Ecto neural progenitor cell (in vitro differentiated cells): ENCODE data around the gene PDLIM7.
"Not testable (repeated sequence)": the region's sequence is repeated elsewhere in the genome, so short reads cannot be mapped to it uniquely, and the experiment has no call there.

ENCODE experiments used
- DNase-seq: peaks from one replicate; pipeline ENCODE4 v3.0.0-alpha.2; 2018; ENCODE audit warnings: low spot score

Gene PDLIM7

DNA sequence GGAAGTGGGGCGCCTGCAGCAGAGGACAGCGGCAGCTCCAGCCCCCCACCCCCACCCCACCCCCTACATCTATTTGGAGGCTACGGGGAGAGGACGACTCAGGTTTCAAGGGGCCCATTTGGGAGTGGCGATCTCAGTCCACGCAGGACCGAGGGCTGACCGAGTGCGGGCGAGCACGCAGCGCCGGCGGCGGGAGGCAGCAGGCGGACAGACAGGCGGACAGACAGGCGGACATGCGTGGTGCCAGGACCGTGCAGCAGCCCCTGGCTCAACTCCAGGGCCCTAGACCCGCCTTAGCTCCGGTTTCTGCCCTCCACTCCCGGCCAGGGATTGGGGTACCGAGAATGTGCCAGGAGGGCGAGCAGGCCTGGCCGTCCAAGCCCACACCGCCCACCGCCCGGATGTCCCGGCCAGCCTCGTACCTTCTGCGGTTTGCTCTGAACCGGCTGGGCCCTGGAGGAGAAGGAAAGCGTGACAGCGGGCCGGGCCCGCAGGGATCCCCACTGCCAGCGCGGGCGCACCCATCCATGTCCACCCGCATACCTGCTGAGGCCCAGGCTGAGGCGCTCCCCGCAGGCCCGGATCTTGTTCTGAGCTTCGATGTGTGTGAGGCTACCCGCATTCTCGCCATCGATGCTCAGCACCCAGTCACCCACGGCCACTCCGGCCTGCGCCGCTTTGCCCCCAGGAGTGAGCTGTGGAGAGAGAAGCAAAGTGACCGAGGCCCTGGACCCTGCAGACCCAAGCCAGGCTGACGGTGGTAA is 5.2 kb downstream of the PDLIM7 start:
- DNase-seq: no peak

DNA sequence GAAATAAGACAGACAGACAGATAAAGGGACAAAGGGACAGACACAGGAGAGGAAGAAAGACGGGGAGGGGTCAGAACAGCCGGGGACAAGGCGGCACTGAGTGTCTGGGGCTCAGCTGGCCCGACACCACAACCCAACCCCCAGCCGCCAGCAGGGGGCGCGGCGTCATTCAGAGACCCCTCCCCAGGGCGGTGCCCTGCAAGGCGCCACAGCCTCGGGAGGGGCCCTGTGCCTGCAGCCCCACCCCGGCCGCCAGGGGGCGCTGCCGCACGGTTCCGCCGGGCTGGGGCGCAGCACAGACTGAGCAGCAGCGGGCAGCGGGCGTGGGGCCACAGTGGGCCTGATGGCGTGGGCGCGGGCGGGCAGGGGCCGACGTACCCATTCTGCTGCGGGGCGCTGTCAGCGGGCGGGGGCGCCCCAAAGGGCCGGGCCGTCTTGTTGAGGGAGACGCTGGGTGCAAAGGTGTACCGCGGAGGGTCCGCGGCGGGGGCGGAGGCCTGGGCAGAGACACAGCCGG is 5.9 kb downstream of the PDLIM7 start:
- DNase-seq: peak; percentile 93

DNA sequence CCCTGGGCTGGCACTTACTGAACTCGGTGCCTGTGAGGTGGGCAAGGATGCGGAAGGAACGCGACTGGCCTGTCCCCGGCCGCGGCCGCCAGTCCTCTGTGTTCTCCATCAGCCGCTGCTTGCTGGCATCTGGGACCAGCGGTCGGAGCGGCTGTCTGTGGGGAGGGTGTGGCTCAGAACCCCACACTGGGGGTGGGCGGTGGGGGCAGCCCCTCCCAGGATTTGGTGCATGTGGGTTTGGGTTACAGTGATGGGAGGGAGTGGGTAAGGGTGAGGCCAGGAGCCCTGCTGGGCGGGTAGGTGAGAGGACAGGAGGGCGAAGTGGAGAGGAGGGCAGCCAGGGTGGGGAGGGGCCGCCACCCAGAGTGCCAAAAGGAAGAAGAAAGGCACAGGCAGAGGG is 6.4 kb downstream of the PDLIM7 start:
- DNase-seq: no peak

- DNase-seq: no peak
Measured at GRCh38 chr5:177490311-177490991, 7.0 kb downstream of the PDLIM7 start.

DNA sequence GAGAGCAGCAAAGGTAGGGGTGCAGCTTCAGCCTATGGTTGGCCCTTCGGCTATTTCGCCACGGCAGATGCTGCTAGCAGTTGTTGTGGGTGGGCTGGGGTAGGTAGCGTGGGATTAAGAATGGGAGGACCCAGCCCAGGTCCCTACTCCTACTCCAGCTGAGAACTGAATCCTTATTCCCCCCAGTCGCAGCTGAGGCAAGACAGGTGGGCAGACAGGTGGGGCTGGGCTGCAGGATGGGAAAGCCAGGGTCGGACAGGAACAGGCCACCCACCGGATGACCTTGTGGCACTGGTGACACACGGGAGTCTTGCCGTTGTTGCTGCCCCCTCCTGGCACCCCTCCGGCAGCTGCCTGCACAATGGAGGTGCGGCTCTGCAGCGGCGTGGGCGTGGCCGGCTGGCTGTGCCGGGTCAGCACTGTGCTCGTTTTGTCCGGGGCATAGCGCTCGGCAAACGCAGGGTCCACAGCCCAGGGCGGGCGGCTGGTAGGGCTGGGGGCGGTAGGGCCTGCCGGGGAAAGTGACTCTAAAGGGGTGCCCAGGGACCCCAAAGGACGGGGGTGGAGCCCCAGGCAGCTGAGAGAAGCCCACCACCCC is 8.2 kb downstream of the PDLIM7 start:
- DNase-seq: no peak

- DNase-seq: no peak
Measured at GRCh38 chr5:177487975-177488374, 9.4 kb downstream of the PDLIM7 start.

GRCh38 chr5:177487144-177487543 is 10.3 kb downstream of the PDLIM7 start:
- no peak for DNase-seq

DNA sequence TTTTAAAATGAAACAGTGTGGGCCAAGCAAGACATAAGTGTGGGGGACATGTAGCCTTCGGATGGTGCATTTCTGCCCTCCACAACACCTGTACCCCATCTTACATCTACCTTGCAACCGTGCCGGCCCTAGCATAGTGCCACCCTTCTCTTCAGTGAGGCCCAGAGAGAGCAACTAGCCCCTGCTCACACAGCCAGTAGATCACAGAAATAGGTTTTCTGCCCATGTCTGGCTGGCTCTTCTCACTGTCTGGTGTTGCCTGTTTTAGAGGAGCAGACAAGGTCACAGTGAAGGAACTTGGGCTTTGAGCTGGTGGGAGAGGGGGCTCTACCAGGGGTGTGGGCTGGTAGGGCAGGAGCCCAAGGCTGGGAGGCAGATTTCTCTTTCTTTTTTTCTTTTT is 11.1 kb downstream of the PDLIM7 start:
- DNase-seq: no peak

- DNase-seq: not testable (repeated sequence)
Measured at GRCh38 chr5:177485753-177486152, 11.7 kb downstream of the PDLIM7 start.

DNA sequence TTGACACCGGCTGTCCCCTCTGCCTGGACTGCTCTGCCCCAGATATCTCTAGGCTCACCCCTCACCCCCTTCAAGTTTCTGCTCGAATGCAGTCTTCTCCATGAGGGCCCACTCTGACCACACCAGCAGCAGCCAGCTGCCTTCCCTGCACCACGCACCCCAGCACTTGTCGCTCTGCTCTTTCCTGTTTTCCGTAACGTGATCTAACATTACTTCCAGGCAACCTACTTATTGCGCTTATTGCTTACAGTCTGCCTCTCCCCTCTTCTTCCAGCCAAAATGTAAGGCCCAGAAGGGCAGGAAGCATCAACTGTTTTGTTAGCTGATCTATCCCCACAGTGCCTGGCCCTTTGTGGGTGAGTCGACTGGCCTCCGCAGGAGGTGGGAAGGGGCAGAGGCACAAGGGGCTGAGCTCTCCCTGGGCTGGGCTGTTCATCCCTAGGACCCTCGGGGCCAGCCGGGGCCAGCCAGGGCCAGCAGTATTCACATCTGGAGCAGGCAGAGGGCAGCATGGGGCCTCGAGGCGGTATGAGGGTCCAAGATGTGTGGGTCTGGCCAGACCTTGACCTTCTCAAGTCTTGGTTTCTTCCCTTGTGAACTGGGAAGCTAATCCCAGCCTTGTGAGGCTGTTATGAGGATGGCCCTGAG is 12.4 kb downstream of the PDLIM7 start:
- DNase-seq: no peak

DNA sequence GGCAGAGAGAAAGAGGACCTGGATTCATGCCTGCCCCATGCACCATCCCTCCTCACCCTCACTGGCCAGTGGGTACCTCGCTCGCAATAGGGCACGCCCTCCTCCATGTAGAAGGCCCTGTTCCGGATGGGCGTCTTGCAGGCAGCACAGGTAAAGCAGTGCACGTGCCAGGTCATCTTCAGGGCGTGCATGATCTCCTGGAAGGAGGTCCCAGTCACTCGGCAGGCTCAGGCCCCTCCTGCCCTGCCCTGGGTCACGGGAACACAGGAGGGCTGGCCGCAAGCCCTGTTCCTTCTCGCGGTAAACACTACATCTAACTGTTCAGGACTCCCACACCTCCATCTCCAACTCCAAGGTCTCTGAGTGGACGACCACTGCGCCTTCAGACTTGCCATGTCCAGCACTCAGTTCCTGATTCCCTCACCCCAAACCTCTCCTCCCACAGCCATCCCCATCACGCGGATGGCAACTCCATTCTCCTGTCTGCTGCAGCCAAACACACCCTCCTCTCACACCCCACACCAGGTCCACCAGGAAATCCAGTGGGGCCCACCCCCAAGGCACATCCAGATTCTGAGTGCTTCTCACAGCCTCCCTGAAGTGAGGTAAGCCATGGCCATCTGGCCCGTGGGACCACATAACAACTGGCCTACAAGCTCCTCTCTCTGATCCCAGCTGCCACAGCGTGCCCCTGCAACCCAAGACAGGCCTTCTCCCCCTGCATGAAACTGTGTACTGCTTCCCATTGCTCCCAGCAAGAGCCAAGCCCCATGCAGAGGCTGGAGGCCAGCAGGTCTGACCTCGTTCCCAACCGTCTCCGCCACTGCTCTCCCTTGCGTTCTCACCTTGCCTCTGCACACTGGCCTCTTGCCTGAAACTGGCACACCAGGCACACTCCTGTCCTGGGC is 13.2 kb downstream of the PDLIM7 start:
- DNase-seq: no peak

- DNase-seq: no peak
Measured at GRCh38 chr5:177483042-177483441, 14.4 kb downstream of the PDLIM7 start.

DNA sequence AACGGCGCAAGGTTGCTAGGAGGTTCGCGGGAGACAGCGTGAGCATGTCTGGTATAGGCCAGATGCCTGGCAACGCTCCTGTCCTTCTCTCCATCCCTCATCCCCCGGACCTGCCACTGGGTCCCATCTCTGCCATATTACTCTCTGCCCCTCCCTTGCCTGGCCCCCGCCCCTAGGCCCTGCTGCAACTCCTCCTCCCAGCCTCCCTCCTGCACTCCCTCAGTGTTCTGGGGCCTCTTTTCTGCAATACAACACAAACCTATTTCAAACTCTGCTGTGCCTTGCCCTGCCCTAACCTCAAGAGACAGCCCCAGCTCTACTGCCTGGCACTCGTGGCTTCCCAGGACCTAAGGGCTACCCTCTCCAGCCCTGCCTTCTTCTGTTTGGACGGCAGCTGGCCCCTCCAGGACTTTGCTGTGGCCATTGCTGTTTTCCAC is 15.0 kb downstream of the PDLIM7 start:
- no peak for DNase-seq

DNA sequence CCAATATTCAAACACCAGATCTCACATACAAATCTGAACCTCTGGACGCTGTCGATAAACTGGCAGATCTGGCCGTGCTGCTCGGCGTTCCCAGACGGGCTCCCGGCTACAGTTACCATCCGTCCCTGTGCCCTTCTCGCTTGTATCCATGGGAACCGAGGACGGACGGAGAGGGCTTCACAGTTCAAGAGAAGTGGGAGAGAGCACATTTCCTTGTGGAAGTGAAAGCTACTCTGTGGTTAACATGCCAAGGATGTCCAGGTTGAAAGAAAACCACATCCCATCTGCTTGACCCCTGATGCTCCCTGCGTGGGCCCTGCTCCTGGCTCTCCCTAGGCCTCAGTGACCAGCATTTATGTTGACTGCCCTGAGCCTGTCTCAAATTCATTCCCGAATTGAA is 17.6 kb downstream of the PDLIM7 start:
- DNase-seq: no peak

GRCh38 chr5:177478711-177479646 is 18.4 kb downstream of the PDLIM7 start:
- DNase-seq: no peak

- DNase-seq: no peak
Measured at GRCh38 chr5:177477701-177478477, 19.5 kb downstream of the PDLIM7 start.

DNA sequence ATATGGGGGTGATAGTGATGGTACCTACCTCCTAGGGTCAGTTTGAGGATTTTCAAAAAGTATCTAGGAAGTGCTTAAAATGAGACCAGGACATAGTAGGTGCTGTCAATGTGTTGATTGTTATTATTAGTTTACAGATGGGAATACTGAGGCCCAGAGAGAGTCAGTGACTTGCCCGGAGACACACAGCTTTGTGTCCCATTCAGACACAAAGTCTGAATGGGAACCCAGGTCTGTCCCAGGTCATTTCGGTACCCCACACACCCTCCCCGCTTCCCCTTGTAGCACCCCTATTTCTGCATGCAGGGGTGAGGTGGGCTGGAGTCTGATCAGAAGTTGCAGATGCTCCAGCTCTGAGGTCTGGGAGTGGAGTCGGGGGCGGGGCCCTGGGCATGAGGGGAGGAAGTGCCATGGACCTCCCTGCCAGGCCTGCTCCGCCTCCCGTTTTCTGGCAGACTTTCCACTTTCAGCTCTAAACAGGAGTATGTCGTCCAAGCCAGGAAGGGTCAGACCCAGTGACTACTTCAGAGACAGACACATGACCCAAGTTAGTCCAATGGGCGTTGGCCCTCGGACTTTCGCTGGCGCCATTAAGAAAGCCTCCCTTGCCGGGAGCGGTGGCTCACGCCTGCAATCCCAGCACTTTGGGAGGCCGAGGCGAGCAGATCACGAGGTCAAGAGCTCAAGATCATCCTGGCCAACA is 20.7 kb downstream of the PDLIM7 start:
- no peak for DNase-seq

- DNase-seq: no peak
Measured at GRCh38 chr5:177475563-177476427, 21.6 kb downstream of the PDLIM7 start.
